A549 (cell line): Measurements from ENCODE around the gene TM4SF20.
"Not testable (repeated sequence)": the region's sequence is repeated elsewhere in the genome, so short reads cannot be mapped to it uniquely, and the experiment has no call there.

ENCODE experiments used
- EP300 ChIP-seq, 2 experiments: fragments of >200 bp; sonication (Bioruptor Twin); formaldehyde crosslinking; IDR thresholded peaks; 2 replicates in 1 of 2; 3 replicates in 1 of 2; pipeline ENCODE4 v1.6.1; 2016 to 2017
- FOSL2 ChIP-seq, 2 experiments: fragments of 450-650 bp in 1 of 2; fragments of >200 bp in 1 of 2; sonication (Bioruptor Twin) in 1 of 2; formaldehyde crosslinking; IDR thresholded peaks; 2 replicates each; pipeline versions ENCODE4 v1.5.0 to v1.6.1; 2016 to 2020; ENCODE audit warnings: mild to moderate bottlenecking in 1 of 2, moderate library complexity in 1 of 2
- JUNB ChIP-seq: fragments of >200 bp; sonication (Bioruptor Twin); formaldehyde crosslinking; IDR thresholded peaks from 2 replicates; pipeline ENCODE4 v1.6.1; 2016
- MYC ChIP-seq: IDR thresholded peaks from 2 replicates; pipeline ENCODE4 v1.6.1; 2012; ENCODE audit warnings: mild to moderate bottlenecking, inconsistent platforms, low read length, improper control_type of control experiment, borderline replicate concordance
- POLR2A ChIP-seq: IDR thresholded peaks from 2 replicates; pipeline ENCODE4 v1.6.1; 2012; ENCODE audit warnings: mild to moderate bottlenecking, low read length
- RAD21 ChIP-seq, 2 experiments: fragments of >200 bp in 1 of 2; sonication (Bioruptor Twin) in 1 of 2; formaldehyde crosslinking in 1 of 2; IDR thresholded peaks in 1 of 2; conservative IDR thresholded peaks in 1 of 2; 2 replicates in 1 of 2; 3 replicates in 1 of 2; pipeline ENCODE4 v1.6.1; 2012 to 2018; ENCODE audit warnings: inconsistent platforms in 1 of 2
- RARB ChIP-seq: fragments of 250-450 bp; sonication (Bioruptor Pico); IDR thresholded peaks from 2 replicates; pipeline ENCODE4 v1.8.0; 2021; ENCODE audit warnings: mild to moderate bottlenecking, moderate library complexity
- RNF2 ChIP-seq: fragments of 200-600 bp; sonication (generic); IDR thresholded peaks from 2 replicates; pipeline ENCODE4 v1.6.1; 2016; ENCODE audit warnings: low read depth, mild to moderate bottlenecking, antibody characterized with exemption, moderate library complexity, borderline replicate concordance
- TFCP2L1 ChIP-seq: fragments of 250-450 bp; sonication (Bioruptor Pico); IDR thresholded peaks from 2 replicates; pipeline ENCODE4 v1.5.0; 2021; ENCODE audit warnings: mild to moderate bottlenecking
- TP53 ChIP-seq: fragments of 250-450 bp; sonication (Bioruptor Pico); IDR thresholded peaks from 2 replicates; pipeline ENCODE4 v1.5.0; 2021; ENCODE audit warnings: mild to moderate bottlenecking, moderate library complexity
- TF ChIP-seq, protein P1 (sequence below): fragments of >200 bp; sonication (Bioruptor Twin); formaldehyde crosslinking; IDR thresholded peaks from 3 replicates; pipeline ENCODE4 v1.5.1; 2016

DNA sequence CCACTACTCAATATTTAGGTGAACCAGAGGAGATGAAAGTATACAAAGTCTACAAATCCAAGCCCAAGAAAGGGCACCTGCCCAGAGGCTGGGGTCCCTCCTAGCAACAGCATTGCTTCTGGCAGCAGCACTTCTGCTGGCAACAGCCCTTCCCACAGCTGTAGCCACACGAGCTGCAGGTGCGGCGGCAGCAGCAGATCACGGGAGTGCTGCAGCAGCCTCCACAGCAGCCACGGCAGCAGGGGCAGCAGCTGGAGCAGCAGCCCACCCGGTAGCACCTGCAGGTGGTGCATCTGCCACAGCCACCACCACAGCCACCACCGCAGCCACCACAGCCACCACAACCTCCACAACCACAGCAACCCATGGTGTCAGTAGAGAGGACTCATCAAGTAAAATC, 8.5 kb upstream of the TM4SF20 start, which contains the start of gene SCYGR1:
- TF ChIP-seq, protein P1, sequence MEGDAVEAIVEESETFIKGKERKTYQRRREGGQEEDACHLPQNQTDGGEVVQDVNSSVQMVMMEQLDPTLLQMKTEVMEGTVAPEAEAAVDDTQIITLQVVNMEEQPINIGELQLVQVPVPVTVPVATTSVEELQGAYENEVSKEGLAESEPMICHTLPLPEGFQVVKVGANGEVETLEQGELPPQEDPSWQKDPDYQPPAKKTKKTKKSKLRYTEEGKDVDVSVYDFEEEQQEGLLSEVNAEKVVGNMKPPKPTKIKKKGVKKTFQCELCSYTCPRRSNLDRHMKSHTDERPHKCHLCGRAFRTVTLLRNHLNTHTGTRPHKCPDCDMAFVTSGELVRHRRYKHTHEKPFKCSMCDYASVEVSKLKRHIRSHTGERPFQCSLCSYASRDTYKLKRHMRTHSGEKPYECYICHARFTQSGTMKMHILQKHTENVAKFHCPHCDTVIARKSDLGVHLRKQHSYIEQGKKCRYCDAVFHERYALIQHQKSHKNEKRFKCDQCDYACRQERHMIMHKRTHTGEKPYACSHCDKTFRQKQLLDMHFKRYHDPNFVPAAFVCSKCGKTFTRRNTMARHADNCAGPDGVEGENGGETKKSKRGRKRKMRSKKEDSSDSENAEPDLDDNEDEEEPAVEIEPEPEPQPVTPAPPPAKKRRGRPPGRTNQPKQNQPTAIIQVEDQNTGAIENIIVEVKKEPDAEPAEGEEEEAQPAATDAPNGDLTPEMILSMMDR = not testable (repeated sequence)
- not testable (repeated sequence) for TF ChIP-seq POLR2A; TP53 (CRISPR knock-in tag); EP300 (IDR thresholded peaks at IDR 0.05); RNF2; RAD21 (conservative IDR thresholded peaks at IDR 0.05 in 1 of 2, IDR thresholded peaks at IDR 0.05 in 1 of 2); RARB (CRISPR knock-in tag); TFCP2L1 (CRISPR knock-in tag); MYC; JUNB; FOSL2 (IDR thresholded peaks at IDR 0.05); FOSL2 (CRISPR knock-in tag; IDR thresholded peaks at IDR 0.05)
